CD4-positive, alpha-beta T cell (primary cell): Measurements from ENCODE around the gene CMTM5. TPM values are rescaled to one million over a fixed set of nuclear protein-coding genes. Genes with fewer than 3 reads are reported as not detected.

Experiments
- ATAC-seq: fragments of 200-7000 bp; cut with Tn5 transposase; one replicate; pipeline ENCODE4 v1.10.0; 2022; ENCODE audit warnings: mild to moderate bottlenecking; ENCODE audit not compliant: poor library complexity
- CTCF ChIA-PET: fragments of 350-600 bp; sonication (Branson Sonifier 250); formaldehyde crosslinking; loops from one replicate; lab custom pipeline; 2021; ENCODE audit warnings: antibody characterized with exemption, inconsistent platforms; lab: Charles Lee
- POLR2A ChIA-PET: fragments of 350-600 bp; sonication (Branson Sonifier 250); formaldehyde crosslinking; loops from one replicate; lab custom pipeline; 2021; ENCODE audit warnings: antibody characterized with exemption, inconsistent platforms; lab: Charles Lee
- DNase-seq, 14 experiments: peaks; one replicate each; pipeline ENCODE4 v3.0.0-alpha.2; 2013 to 2020; ENCODE audit warnings: mixed read lengths in 2 of 14
- H3K27ac ChIP-seq, 2 donors: one replicate each; pipeline versions ENCODE4 v1.5.1 to v1.7.0; 2013; ENCODE audit warnings: low read length in 2 of 2, low read depth in 1 of 2, mild to moderate bottlenecking in 1 of 2
- H3K27me3 ChIP-seq, 2 experiments: 1 replicate in 1 of 2; 2 replicates in 1 of 2; pipeline versions ENCODE4 v1.6.1 to v1.7.0; 2013; ENCODE audit warnings: low read length in 2 of 2, control low read depth in 1 of 2, mild to moderate bottlenecking in 1 of 2, moderate library complexity in 1 of 2; ENCODE audit not compliant: insufficient read depth in 2 of 2, control insufficient read depth in 1 of 2
- H3K36me3 ChIP-seq: one replicate; pipeline ENCODE4 v1.6.1; 2013; ENCODE audit warnings: low read length, control low read depth; ENCODE audit not compliant: insufficient read depth
- H3K4me1 ChIP-seq: one replicate; pipeline ENCODE4 v1.6.1; 2013; ENCODE audit warnings: low read length, control low read depth; ENCODE audit not compliant: insufficient read depth
- H3K4me3 ChIP-seq: one replicate; pipeline ENCODE4 v1.5.1; 2013; ENCODE audit warnings: mild to moderate bottlenecking, low read length, moderate library complexity
- H3K9me3 ChIP-seq, 2 experiments: 1 replicate in 1 of 2; 2 replicates in 1 of 2; pipeline versions ENCODE4 v1.6.1 to v1.7.0; 2013; ENCODE audit warnings: low read length in 2 of 2, mild to moderate bottlenecking in 2 of 2, control low read depth in 1 of 2, moderate library complexity in 1 of 2; ENCODE audit not compliant: control insufficient read depth in 1 of 2, insufficient read depth in 1 of 2
- H3K27ac Mint-ChIP-seq: one replicate; pipeline ENCODE4 v1.8.0; 2020; ENCODE audit warnings: mixed read lengths
- H3K27me3 Mint-ChIP-seq: one replicate; pipeline ENCODE4 v1.8.0; 2021; ENCODE audit warnings: mixed read lengths
- H3K36me3 Mint-ChIP-seq: one replicate; pipeline ENCODE4 v1.8.0; 2021; ENCODE audit warnings: low read depth, mixed read lengths
- H3K4me1 Mint-ChIP-seq: one replicate; pipeline ENCODE4 v1.8.0; 2021; ENCODE audit warnings: low read depth, mixed read lengths
- H3K4me3 Mint-ChIP-seq: one replicate; pipeline ENCODE4 v1.8.0; 2020; ENCODE audit warnings: mild to moderate bottlenecking, mixed read lengths
- H3K9me3 Mint-ChIP-seq: one replicate; pipeline ENCODE4 v1.8.0; 2020; ENCODE audit warnings: mixed read lengths
- CTCF ChIP-seq: fragments of 200-600 bp; IDR thresholded peaks from one replicate; pipeline ENCODE4 v1.8.0; 2022; ENCODE audit warnings: antibody characterized with exemption, mild to moderate bottlenecking
- intact Hi-C, 2 experiments: fragments of 100-400 bp; cut with DNase I in 1 of 2; cut with micrococcal nuclease in 1 of 2; formaldehyde crosslinking; loops; one replicate each; pipeline versions ENCODE4 v1.15.1 to v1.9.0; 2023 to 2025; cut with DNase I, micrococcal nuclease
- total RNA-seq, 174 experiments: library from RNA in 2 of 174; stranded (reverse) in 2 of 174; gene quantifications; one replicate each; pipeline ENCODE4 v1.2.3 and lab custom pipeline; 2021 to 2026

The CMTM5 gene
- total RNA-seq, 2 experiments from 2014 or later, result not detected

- Mint-ChIP-seq H3K27ac (no peak overlapping the region), H3K27me3 (peaks cover 9% of the 10 kb centered on the region), H3K9me3 (no peaks in the 10 kb centered on the region), H3K4me3 (no peak overlapping the region), H3K4me1 (no peaks in the 10 kb centered on the region), H3K36me3 (no peaks in the 10 kb centered on the region)
- Histone ChIP-seq H3K27me3 (peaks cover 4 to 8% of the 10 kb centered on the region in 2 experiments), H3K4me3 (no peak overlapping the region), H3K27ac (no peak overlapping the region), H3K9me3 (no peaks in the 10 kb centered on the region), H3K36me3 (no peaks in the 10 kb centered on the region), H3K4me1 (no peaks in the 10 kb centered on the region)
- no peak for TF ChIP-seq CTCF
- DNase-seq, result no peak
- ChIA-PET CTCF (no interaction called here), POLR2A (no interaction called here)
- no peak for ATAC-seq
- intact Hi-C loops, result no loop called here
These were observed 20.0 kb downstream of the CMTM5 start for GRCh38 chr14:23396781-23397407.

GRCh38 chr14:23398348-23398747, 21.5 kb downstream of the CMTM5 start:
- no peak overlapping the region for H3K4me3 ChIP-seq
- no peak for DNase-seq
- CTCF ChIA-PET, result no interaction called here

GRCh38 chr14:23399136-23399535, 22.3 kb downstream of the CMTM5 start:
- intact Hi-C loops, result no loop called here
- peaks cover 2 to 4% of the 10 kb centered on the region in 2 experiments for H3K27me3 ChIP-seq
- no peaks in the 10 kb centered on the region for H3K4me1 Mint-ChIP-seq
- no peaks in the 10 kb centered on the region for H3K36me3 ChIP-seq
- no peak overlapping the region for H3K4me3 Mint-ChIP-seq
- no peaks in the 10 kb centered on the region for H3K9me3 ChIP-seq
- peaks cover 19% of the 10 kb centered on the region for H3K27me3 Mint-ChIP-seq
- no peak for DNase-seq
- H3K9me3 Mint-ChIP-seq, result no peaks in the 10 kb centered on the region
- H3K4me3 ChIP-seq, result no peak overlapping the region
- no peak overlapping the region for H3K27ac Mint-ChIP-seq
- ATAC-seq, result no peak
- no peaks in the 10 kb centered on the region for H3K36me3 Mint-ChIP-seq
- ChIA-PET CTCF (no interaction called here), POLR2A (no interaction called here)
- H3K4me1 ChIP-seq, result no peaks in the 10 kb centered on the region
- H3K27ac ChIP-seq, result no peak overlapping the region
- no peak for TF ChIP-seq CTCF

More at GRCh38 chr14:23398348-23398747, 21.5 kb downstream of the CMTM5 start:
- Histone ChIP-seq H3K9me3 (no peaks in the 10 kb centered on the region), H3K36me3 (no peaks in the 10 kb centered on the region), H3K27me3 (peaks cover 4% of the 10 kb centered on the region in 2 experiments), H3K27ac (no peak overlapping the region), H3K4me1 (no peaks in the 10 kb centered on the region)
- TF ChIP-seq CTCF, result no peak
- no peak for ATAC-seq
- H3K36me3 Mint-ChIP-seq, result no peaks in the 10 kb centered on the region
- POLR2A ChIA-PET, result no interaction called here
- peaks cover 12% of the 10 kb centered on the region for H3K27me3 Mint-ChIP-seq
- intact Hi-C loops, result no loop called here
- H3K4me3 Mint-ChIP-seq, result no peak overlapping the region
- H3K27ac Mint-ChIP-seq, result no peak overlapping the region
- H3K4me1 Mint-ChIP-seq, result no peaks in the 10 kb centered on the region
- H3K9me3 Mint-ChIP-seq, result no peaks in the 10 kb centered on the region
